ENCODE measurements around the gene P2RY8. TPM values are rescaled to one million over a fixed set of nuclear protein-coding genes. Genes with fewer than 3 reads are reported as not detected.
"Not testable (repeated sequence)": the region's sequence is repeated elsewhere in the genome, so short reads cannot be mapped to it uniquely, and the experiment has no call there.

The P2RY8 gene
- total RNA-seq, 3 donors from 2014 or later (not counting 1 experiment from before 2014, with no cell fraction given), result 73.7 to 114 (median 107) TPM

- intact Hi-C loops (cut with micrococcal nuclease), result no loop called here
- H3K27me3 Mint-ChIP-seq (ENCODE audit: low read depth in 2 of 2), result no peaks in the 10 kb centered on the region
- no peak overlapping the region for H3K4me3 Mint-ChIP-seq
- DNase-seq, result no peak
- no peak overlapping the region for H3K4me3 ChIP-seq (ENCODE audit: low read length)
- no peaks in the 10 kb centered on the region for H3K9me3 ChIP-seq (ENCODE audit: control insufficient read depth, insufficient read depth, low read length)
- H3K27ac ChIP-seq (ENCODE audit: low read length), result no peak overlapping the region
- over 99% methylated on average over 4 of the region's 4 CpGs for WGBS (ENCODE audit: insufficient coverage)
- peaks cover 40% of the 10 kb centered on the region for H3K4me1 ChIP-seq (ENCODE audit: control insufficient read depth, insufficient read depth, low read length)
- TF ChIP-seq CTCF (IDR thresholded peaks at IDR 0.05), result no peak
- peaks cover under 1 to 8% of the 10 kb centered on the region in 2 donors for H3K4me1 Mint-ChIP-seq
- no peak overlapping the region for H3K27ac Mint-ChIP-seq
- peaks cover 13% of the 10 kb centered on the region for H3K36me3 ChIP-seq (ENCODE audit: control insufficient read depth, insufficient read depth, low read length)
- H3K9me3 Mint-ChIP-seq, result no peaks in the 10 kb centered on the region
- ATAC-seq, result no peak
- no peaks in the 10 kb centered on the region for H3K36me3 Mint-ChIP-seq
- no peaks in the 10 kb centered on the region for H3K27me3 ChIP-seq (ENCODE audit: control insufficient read depth, insufficient read depth, low read length)
Observed at GRCh38 chrX:1526565-1526964, 10.4 kb downstream of the P2RY8 start.

GRCh38 chrX:1525583-1526355 is 11.2 kb downstream of the P2RY8 start:
- WGBS (ENCODE audit: insufficient coverage), result 95% methylated on average over 6 of the region's 6 CpGs
- Mint-ChIP-seq H3K4me3 (no peak overlapping the region), H3K9me3 (no peaks in the 10 kb centered on the region), H3K27me3 (ENCODE audit: low read depth in 2 of 2) (no peaks in the 10 kb centered on the region), H3K36me3 (no peaks in the 10 kb centered on the region), H3K4me1 (peaks cover 8 to 14% of the 10 kb centered on the region in 2 donors), H3K27ac (no peak overlapping the region)
- no peak for DNase-seq
- Histone ChIP-seq H3K27ac (ENCODE audit: low read length) (no peak overlapping the region), H3K9me3 (ENCODE audit: control insufficient read depth, insufficient read depth, low read length) (no peaks in the 10 kb centered on the region), H3K36me3 (ENCODE audit: control insufficient read depth, insufficient read depth, low read length) (peaks cover 13% of the 10 kb centered on the region), H3K27me3 (ENCODE audit: control insufficient read depth, insufficient read depth, low read length) (no peaks in the 10 kb centered on the region), H3K4me1 (ENCODE audit: control insufficient read depth, insufficient read depth, low read length) (peaks cover 42% of the 10 kb centered on the region), H3K4me3 (ENCODE audit: low read length) (no peak overlapping the region)
- intact Hi-C loops (cut with micrococcal nuclease), result no loop called here
- TF ChIP-seq CTCF (IDR thresholded peaks at IDR 0.05), result no peak
- no peak for ATAC-seq

GRCh38 chrX:1524874-1525582 is 12.0 kb downstream of the P2RY8 start:
- Mint-ChIP-seq H3K36me3 (no peaks in the 10 kb centered on the region), H3K27ac (no peak overlapping the region)
- H3K4me1 ChIP-seq (ENCODE audit: control insufficient read depth, insufficient read depth, low read length), result peaks cover 43% of the 10 kb centered on the region

GRCh38 chrX:1522905-1523304 is 14.1 kb downstream of the P2RY8 start:
- H3K4me1 ChIP-seq (ENCODE audit: control insufficient read depth, insufficient read depth, low read length), result peaks cover 28% of the 10 kb centered on the region
- H3K4me3 Mint-ChIP-seq; H3K27ac Mint-ChIP-seq; ATAC-seq; DNase-seq; H3K27ac ChIP-seq (ENCODE audit: low read length); H3K4me3 ChIP-seq (ENCODE audit: low read length); H3K9me3 Mint-ChIP-seq; H3K27me3 Mint-ChIP-seq (ENCODE audit: low read depth in 2 of 2); H3K27me3 ChIP-seq (ENCODE audit: control insufficient read depth, insufficient read depth, low read length); H3K36me3 ChIP-seq (ENCODE audit: control insufficient read depth, insufficient read depth, low read length); H3K36me3 Mint-ChIP-seq; H3K9me3 ChIP-seq (ENCODE audit: control insufficient read depth, insufficient read depth, low read length): not testable (repeated sequence)
- intact Hi-C loops (cut with micrococcal nuclease), result loop anchor here (2.0 kb wide), 1 partner anchor 16 kb away; no protein-coding TSS in a partner anchor
- H3K4me1 Mint-ChIP-seq, result peaks cover 33 to 41% of the 10 kb centered on the region in 2 donors
- WGBS (ENCODE audit: insufficient coverage), result 100% methylated on average over 3 of the region's 4 CpGs

More at GRCh38 chrX:1524874-1525582, 12.0 kb downstream of the P2RY8 start:
- Histone ChIP-seq H3K9me3 (ENCODE audit: control insufficient read depth, insufficient read depth, low read length) (no peaks in the 10 kb centered on the region), H3K36me3 (ENCODE audit: control insufficient read depth, insufficient read depth, low read length) (peaks cover 13% of the 10 kb centered on the region), H3K27ac (ENCODE audit: low read length) (no peak overlapping the region), H3K27me3 (ENCODE audit: control insufficient read depth, insufficient read depth, low read length) (no peaks in the 10 kb centered on the region), H3K4me3 (ENCODE audit: low read length) (no peak overlapping the region)
- no peak for TF ChIP-seq CTCF (IDR thresholded peaks at IDR 0.05)
- WGBS (ENCODE audit: insufficient coverage), result 96% methylated on average over 4 of the region's 4 CpGs
- no peak for DNase-seq
- Mint-ChIP-seq H3K9me3 (no peaks in the 10 kb centered on the region), H3K4me1 (peaks cover 15 to 22% of the 10 kb centered on the region in 2 donors), H3K27me3 (ENCODE audit: low read depth in 2 of 2) (no peaks in the 10 kb centered on the region), H3K4me3 (no peak overlapping the region)
- no peak for ATAC-seq
- intact Hi-C loops (cut with micrococcal nuclease), result no loop called here
